Glomerular visceral epithelial cell (primary cell): ENCODE results near the gene NOTCH2.
A peak's percentile ranks its signal among the peaks of the same experiment; 100 is the strongest.
"Not testable (repeated sequence)": the region's sequence is repeated elsewhere in the genome, so short reads cannot be mapped to it uniquely, and the experiment has no call there.

Experiments
- DNase-seq: peaks from one replicate; pipeline ENCODE4 v3.0.0-alpha.2; 2016; ENCODE audit errors: extremely low spot score

NOTCH2 gene

DNA sequence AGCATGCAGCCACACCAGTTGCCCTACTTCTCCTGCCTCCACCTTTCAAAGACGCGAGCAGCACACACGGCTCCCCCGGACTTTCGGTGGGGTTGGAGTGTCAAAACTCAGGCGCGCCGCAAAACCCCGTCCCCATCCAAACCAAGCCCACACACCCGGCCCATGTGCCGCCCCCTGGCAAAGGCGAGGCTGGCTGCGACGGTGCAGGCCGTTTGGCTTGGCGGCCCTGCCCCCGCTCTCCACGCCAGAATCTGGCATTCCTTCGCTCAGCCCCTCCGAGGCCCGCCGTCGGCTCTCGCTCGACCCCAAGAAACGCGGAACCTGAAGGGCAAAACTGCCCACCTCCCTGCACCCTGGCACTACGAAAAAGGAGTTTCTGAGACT, 787 bp downstream of the NOTCH2 start:
- DNase-seq: not testable (repeated sequence)

DNA sequence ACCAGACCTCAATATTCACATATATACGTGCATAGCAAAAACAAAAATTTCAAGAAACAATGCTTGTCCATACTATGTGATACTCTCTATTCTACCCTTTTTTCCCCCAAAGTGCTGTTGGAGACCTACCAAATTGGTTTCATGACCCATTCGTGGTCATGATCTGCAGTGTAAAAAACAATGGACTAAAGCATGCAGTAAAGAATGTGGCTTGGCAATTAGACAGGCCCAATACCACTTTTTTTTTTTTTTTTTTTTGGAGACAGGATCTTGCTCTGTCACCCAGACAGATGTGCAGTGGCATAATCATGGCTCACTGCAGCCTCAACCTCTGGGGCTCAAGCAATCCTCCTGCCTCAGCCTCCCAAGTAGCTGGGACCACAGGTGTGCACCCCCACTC, 21.3 kb downstream of the NOTCH2 start:
- not testable (repeated sequence) for DNase-seq

DNA sequence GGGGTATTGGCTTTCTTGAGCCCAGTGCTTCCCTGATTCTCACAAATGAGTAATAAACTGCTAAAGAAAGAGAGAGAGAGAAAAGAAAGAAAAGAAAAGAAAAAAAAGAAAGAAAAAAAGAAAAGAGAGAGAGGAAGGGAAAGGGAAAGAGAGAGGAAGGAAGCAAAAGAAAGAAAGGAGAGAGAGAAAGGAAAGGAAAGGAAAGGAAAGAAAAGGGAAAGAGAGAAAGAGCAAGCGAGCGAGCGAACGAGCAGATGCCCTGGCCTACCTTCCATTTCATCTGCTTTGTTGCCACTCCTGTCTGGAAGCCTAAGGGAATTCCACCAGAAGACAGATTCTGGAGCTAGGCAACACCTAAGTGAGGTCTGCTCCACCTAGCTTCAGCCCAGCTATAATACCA, 27.7 kb downstream of the NOTCH2 start:
- not testable (repeated sequence) for DNase-seq

DNA sequence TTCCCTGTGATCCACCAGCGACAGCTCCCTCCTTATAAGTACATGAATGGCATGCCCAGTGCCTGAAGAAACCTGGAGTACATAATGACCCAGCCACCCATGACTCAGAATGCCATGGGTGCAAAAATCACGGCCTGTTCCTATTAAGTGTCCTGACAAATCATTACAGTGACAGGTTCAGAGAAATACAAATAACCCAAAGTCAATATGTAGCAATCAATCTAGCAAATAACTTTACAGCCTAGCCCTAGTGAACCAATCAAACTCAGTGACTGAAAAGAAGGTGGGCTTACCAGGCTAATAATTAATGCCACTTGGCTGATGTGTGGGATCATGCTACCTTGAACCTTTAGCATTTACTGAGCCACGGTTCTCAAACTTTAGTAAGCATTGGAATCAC, 37.2 kb downstream of the NOTCH2 start:
- DNase-seq: not testable (repeated sequence)

DNA sequence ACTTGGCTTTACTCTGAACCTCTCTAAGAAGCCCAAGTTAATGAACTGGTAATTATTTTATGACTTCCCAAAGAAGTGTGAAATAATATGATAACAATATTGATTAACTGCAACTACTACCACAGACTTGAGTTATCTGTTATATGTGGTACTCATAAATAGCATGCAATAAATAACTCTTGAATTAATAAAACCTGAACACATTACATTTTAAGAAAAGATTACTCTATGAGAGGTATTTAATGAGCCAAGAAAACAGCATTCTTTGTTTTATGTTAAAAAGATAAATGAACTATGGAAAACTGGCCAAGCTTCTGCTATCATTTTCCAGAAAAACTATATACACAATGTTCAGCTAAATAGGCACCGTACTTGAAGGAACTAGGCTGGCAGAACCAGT, 45.7 kb downstream of the NOTCH2 start:
- not testable (repeated sequence) for DNase-seq

DNA sequence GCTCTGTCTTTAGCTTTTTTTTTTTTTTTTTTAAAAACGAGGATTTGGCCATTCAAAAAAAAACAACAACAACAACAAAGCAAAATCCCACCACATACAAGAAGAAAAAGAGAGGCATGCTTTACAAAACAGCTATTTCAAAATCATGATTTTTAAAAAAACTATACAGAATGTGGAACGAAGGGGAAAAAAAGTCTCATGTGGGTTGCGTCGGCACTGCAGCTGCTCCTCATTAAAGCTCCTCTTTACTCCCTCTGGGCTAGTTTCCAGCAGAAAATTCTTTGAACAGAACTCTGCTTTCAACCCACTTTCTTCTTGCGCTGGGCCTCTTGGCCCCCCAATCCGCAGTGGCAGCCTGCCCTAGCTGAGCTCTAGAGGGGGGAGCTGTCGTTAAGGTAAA, 54.5 kb downstream of the NOTCH2 start:
- DNase-seq: not testable (repeated sequence)

DNA sequence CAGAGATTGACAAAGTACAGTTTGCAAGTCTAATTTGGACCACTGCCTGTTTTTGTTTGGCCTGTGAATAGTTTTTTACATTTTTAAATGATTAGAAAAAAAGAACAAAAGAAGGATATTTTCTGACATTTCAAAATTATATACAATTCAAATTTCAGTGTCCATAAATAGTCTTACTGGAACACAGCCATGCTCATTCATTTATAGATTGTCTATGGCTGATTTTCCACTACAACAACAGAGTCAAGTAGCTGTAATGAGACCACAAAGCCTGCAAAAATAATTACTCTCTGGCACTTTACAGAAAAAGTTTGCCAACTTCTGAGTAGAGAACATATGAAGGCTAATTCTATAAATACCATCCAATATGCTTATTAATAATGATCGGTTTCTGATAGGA, 61.1 kb downstream of the NOTCH2 start:
- DNase-seq: not testable (repeated sequence)

DNA sequence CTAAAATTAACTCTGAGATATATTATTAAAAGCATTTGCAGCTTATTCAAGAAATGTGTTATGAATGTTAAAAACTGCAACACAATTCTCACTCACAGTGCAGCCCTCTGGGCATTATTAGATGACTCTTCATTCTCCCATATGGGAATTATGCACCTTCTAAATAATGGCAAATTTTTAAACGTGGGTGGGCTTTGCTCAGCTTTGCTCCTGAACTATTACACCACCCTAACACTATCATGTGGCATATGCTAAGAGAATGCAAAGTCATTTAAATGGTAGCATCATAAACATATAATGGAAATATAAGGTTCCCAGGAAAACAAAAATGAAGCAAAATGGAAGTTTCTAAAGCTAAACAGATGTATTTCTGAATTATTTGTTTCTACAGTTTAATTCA, 61.6 kb downstream of the NOTCH2 start:
- DNase-seq: not testable (repeated sequence)

DNA sequence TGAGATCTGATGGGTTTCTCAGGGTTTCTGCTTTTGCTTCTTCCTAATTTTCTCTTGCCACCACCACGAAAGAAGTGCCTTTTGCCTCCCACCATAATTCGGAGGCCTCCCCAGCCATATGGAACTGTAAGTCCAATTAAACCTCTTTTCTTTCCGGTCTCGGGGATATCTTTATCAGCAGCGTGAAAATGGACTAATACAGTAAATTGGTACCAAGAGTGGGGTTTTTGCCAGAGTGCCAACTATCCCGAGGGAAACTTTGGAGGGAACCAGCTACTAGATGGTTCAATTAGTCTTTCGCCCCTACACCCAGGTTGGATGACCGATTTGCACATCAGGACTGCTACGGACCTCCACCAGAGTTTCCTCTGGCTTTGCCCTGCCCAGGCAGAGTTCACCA, 68.4 kb downstream of the NOTCH2 start:
- not testable (repeated sequence) for DNase-seq

DNA sequence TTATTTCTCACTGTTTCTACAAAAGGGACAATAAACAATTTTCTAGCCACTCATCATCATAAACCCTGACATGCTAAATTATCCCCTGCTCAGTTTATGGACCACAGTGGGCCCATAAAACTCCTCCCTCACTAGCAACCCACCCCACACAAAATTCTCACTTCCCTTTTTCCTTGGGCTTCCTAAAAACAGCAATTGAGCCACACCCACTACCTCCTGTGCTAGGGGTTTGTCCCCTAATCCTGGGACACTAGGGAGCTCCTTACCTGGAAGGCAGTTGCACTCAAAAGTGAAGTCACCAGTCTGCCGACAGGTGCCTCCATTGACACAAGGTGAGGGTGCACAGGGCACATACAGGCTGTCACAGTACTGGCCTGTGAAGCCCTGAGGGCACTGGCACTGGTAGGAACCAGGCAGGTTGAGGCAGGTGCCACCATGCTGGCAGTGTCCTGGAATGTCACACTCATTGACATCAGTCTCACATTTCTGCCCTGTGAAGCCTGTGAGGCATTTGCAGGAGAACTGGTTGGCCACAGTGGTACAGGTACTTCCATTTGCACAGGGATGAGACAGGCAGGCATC, 72.6 kb downstream of the NOTCH2 start:
- DNase-seq: not testable (repeated sequence)

DNA sequence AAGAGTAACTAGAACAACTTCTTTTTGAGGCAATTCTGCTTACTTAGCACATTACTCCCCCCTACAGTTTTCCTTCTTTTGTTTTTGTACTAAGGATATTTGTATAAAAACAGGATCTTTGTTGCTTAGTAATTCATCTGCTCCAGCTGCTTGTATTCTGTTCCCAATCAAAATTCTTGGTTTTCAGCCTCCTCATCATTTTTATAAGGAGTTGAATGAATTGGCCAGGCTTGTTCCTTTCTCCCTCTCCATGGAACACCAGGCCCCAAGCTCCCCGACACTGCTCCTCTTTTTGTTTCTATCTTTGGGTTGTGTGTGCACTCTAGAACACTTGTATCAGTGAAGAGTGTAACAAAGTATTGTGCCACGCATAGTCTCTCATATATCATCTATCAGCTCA, 73.5 kb downstream of the NOTCH2 start:
- DNase-seq: not testable (repeated sequence)

DNA sequence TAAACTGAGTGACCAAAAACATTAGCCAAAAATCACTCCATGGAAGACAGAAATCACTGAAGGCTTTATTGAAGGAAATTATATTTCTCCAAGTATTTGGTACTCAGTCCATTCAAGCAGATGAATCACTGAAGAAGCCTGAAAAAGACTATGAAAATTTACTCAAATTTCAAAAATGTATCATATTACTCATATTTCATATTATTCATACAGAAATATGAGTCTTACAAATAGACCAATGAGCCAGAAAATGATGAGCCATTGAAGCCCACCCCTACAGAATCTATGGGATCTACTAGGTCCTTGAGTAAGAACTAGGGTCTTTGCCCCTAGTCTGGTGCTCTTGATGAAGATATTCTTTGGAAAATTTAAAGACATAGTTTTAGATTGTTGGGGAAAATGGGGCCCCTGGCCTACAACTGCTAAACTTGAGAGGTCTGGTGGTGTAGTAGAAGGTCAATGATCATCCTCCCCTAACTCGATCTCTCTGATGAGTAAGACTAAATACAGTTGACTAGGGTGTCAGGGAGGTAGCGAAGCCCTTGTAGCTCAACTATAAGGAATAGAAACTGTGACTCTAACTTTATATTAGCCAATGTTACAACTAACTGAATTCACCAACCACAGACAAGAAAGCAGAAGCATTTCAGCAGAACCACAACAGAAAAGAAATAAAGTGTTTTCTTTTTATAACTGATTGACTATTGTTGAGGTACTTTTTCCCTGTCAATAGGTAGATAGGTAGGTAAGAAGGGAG, 81.0 kb downstream of the NOTCH2 start:
- no peak for DNase-seq

DNA sequence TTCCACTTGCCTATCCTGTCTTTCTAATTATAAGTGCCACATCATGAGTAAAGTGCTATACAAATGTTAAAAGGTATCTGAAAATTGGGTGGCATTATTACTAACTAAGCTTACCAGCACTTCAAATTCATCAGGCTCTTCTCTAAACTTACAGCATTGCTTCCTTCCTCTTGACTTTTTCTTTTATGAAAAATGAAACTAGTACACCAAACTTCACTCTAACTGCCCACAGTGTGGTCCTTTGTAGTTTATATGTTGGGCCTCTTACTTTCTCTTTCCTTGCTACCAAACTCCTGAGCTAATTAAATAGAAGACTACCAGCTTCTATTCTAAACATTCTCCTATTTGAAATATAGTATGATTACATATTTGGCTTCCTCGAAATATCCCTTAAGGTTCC, 81.8 kb downstream of the NOTCH2 start:
- no peak for DNase-seq

DNA sequence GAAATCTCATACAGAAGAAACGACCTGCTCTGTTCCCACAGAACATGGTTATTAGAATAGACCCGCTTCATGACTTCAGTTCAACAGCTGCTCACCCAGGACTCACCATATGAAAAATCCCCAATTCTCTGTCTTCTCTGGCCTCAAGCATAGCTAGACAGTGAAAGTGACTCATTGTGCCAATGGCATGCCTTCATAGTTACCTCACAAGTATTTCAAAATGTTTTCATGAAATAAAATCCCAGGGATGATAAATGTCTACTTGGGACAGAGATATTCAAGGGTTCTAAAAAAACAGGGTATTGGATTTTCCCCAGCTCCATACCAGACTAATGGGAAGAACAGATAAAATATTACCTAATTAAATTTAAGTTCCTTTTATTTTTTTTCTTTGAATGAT, 82.3 kb downstream of the NOTCH2 start:
- peak; percentile 89 for DNase-seq

DNA sequence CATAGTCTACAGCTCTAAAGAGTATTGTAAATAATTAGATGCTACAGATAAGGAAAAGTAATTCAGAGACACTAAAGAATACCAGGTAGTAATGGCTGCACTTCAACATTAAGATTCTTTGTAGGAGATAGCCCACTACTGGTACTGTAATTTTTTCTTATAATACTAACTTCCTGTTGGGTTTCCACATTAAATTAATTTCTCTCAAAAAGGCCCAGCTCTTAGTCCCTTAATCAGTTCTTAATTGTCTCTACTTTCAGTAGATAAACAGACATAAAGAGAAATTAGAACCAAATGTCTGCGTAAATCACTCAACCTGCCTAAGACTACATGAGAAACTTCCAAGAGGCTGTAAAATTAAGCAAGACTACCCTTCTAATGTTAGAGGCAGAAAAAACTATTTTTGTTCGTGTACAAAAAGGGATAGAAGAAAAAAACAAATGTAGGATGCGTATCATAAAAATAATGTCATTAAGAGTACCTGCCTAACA, 83.4 kb downstream of the NOTCH2 start:
- no peak for DNase-seq

DNA sequence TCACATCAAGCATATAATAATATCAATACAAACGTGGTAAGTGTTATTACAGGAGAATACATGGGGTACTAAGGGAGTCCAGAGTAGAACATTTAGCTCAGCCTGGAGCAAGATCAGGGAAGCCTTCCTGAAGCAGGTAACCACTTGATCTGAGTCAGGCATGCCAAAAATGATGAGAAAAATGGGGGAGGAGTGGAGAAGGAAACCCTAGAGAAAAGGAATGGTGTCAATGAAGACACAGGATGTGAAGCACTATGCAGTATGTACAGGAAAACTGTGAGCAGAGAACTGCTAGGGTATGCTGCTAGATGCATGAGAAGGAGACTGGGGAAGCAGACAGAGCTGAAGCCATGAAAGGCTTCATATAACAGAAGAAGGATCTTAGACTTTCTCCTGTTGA, 84.7 kb downstream of the NOTCH2 start:
- DNase-seq: peak; percentile 17

DNA sequence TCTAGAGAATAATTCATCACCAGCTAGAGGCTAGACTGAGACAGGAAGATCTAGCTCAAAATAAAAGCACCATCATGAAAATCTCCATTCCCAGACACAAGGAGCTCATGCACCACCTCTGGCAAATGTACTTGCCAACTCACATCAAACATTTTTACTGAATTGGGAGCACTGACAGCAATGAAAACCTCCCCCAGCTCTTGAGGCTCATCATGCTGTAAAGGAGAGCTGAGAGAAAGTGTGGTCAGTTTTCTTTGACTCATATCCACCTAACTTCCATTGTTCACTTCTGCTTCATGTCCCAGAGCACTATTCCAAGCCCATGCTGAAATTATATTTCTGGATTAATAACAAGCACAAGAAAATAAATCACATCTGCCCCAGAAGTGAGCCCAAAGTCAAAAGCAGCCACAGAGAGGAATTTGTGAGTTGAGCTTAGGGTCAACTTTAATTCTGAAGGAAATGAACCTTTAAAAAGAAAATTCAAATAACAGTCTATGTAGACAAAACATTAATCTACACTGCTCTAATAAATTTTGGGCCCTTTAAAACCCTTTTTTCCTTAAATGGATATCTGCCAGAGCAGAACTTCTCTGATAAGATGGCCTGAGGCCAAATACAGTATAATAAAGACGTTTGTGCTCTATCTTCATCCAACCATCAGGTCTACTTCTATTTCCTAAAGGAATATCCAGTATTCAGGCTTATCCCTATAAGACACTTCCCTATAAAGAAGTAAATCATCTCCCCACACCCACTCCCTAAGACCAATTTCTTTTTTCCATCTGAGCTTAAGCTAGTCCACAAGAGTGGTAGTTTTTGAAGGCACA, 87.3 kb downstream of the NOTCH2 start:
- peak; percentile 62 for DNase-seq

DNA sequence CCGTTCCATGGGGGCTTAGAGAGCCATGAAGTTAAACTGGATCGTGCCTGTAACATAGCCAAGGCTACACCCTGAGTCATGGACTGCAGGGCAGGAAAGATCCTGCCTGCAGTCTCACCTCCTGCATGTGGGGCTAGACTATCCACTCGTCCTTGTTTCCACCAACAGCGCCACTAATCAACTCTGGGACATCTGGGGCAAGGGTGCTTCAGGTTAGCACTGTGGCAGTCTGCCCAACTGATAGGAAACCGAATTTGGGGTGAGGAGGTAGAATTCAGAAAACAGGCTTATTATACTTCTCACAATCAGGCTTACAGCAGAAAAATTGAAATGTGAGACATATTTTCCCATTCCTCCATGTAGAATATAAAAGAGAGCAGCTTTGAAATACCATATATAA, 88.0 kb downstream of the NOTCH2 start:
- no peak for DNase-seq

DNA sequence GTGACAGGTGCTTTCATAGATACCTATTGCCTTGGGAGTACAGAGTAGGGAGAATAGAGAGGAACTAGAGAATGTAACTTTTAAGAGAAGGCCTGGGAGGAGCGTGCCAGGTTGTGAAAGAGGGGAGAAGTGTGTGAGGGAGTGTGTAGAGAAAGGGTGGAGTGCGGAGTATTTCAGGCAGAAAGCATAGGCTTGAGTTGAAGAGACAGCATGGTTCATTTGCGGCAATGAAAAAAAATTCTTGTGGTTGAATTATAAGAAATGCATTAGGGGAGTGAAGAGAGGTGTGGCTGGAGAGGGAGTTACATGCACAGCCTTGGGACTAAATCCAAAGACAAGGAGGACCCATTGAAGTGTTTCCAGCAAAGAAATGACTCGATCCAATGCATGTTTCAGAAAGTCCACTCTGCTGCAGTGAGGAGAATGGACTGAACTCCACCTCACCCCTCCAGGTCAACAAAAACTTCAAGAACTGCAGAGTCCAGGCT, 91.4 kb downstream of the NOTCH2 start:
- no peak for DNase-seq

DNA sequence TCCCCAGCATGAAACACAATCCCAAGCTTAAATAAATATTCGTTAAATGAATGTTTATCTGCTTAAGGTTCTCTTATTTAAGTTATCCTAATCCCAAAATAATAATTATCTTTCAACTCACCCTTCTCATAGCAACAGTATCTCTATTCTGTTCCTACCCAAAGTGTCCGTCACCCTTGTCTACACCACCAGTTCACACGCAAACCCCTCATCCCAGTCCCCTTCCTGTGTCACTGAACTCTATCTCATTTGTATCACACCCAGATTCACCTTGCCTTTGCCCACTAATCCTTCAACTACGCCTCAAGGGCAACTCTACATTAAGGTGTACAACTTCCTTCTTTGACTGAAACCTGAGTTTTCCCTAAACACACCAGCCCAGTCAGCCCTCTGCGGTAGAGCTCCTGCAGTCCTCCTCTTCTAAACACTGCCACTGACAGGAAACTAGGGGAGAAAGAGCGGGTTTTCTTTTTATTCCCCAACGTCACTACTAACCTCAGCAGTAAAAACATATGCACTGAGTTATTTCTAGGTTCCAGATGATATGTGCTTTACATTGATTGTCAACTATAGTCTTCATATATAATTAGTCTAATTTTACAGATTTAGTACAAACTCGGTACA, 92.2 kb downstream of the NOTCH2 start:
- DNase-seq: not testable (repeated sequence)

DNA sequence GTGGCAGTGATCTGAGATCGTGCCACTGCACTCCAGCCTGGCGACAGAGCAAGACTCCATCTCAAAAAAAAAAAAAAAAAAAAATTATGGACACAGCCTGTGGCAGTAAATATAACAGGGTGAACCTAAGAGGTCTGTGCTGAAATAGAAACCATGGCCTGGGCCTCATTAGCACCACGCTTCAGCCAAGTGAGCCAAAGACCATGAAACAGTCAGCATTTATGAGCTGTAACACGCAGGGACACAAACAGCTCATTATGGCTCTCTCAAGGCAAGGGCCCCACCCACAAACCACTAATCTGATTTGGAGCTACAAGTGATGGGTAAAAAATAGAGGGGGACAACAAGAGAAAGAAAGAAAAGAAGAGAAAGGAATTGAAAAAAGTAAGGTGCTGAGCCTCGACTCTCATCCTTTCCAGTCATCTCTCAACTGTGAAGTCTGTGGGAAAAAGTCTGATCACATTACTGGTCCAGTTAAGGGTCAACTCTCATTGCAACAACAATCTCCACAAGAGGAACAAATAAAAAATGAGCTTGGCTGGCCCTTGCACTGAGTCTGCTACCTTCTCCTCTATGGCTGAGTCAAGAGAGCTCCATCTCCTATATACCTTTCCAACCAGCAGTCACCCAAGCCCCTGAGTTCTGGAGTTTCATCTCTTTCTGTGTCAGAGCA, 93.7 kb downstream of the NOTCH2 start:
- DNase-seq: not testable (repeated sequence)
